Liver (tissue), 9 donors: ENCODE data around the gene PTGDR. TPM values are rescaled to one million over a fixed set of nuclear protein-coding genes. Genes with fewer than 3 reads are reported as not detected.

Experiments used
- DNase-seq: peaks from one replicate; pipeline ENCODE4 v3.0.0-alpha.2; 2017; ENCODE audit warnings: low spot score
- H3K27ac ChIP-seq, 2 donors: one replicate each; pipeline ENCODE4 v1.7.0; 2013; ENCODE audit warnings: inconsistent platforms in 2 of 2, low read length in 2 of 2, control low read depth in 1 of 2, low read depth in 1 of 2, mild to moderate bottlenecking in 1 of 2
- H3K27me3 ChIP-seq, 4 donors: one replicate each; pipeline versions ENCODE4 v1.6.1 to v1.7.0; 2013; ENCODE audit warnings: low read length in 3 of 4, inconsistent platforms in 1 of 4, mild to moderate bottlenecking in 1 of 4, moderate library complexity in 1 of 4; ENCODE audit not compliant: control insufficient read depth in 4 of 4, insufficient read depth in 4 of 4
- H3K36me3 ChIP-seq, 4 donors: one replicate each; pipeline versions ENCODE4 v1.6.1 to v1.7.0; 2013; ENCODE audit warnings: low read length in 3 of 4, mild to moderate bottlenecking in 3 of 4, low read depth in 1 of 4, moderate library complexity in 1 of 4; ENCODE audit not compliant: control insufficient read depth in 4 of 4, insufficient read depth in 3 of 4
- H3K4me1 ChIP-seq, 4 donors: one replicate each; pipeline versions ENCODE4 v1.6.1 to v1.7.0; 2013; ENCODE audit warnings: low read length in 3 of 4, mild to moderate bottlenecking in 3 of 4, moderate library complexity in 1 of 4; ENCODE audit not compliant: control insufficient read depth in 4 of 4, insufficient read depth in 4 of 4
- H3K4me3 ChIP-seq, 3 donors: one replicate each; pipeline versions ENCODE4 v1.6.1 to v1.7.0; 2013; ENCODE audit warnings: low read length in 3 of 3, control low read depth in 1 of 3, low read depth in 1 of 3, mild to moderate bottlenecking in 1 of 3
- H3K9ac ChIP-seq, 2 donors: one replicate each; pipeline ENCODE4 v1.7.0; 2013; ENCODE audit warnings: low read length in 2 of 2, mild to moderate bottlenecking in 2 of 2, moderate library complexity in 2 of 2, control low read depth in 1 of 2, low read depth in 1 of 2
- H3K9me3 ChIP-seq, 4 donors: one replicate each; pipeline versions ENCODE4 v1.6.1 to v1.7.0; 2013; ENCODE audit warnings: low read length in 3 of 4; ENCODE audit not compliant: control insufficient read depth in 4 of 4
- EGR1 ChIP-seq, 2 donors: IDR thresholded peaks; 2 replicates each; pipeline ENCODE4 v1.6.1; 2016 to 2018; ENCODE audit warnings: antibody characterized with exemption in 2 of 2, low read depth in 2 of 2
- FOXA1 ChIP-seq: IDR thresholded peaks from 2 replicates; pipeline ENCODE4 v1.6.1; 2016; ENCODE audit warnings: antibody characterized with exemption
- FOXA2 ChIP-seq: IDR thresholded peaks from 2 replicates; pipeline ENCODE4 v1.6.1; 2016; ENCODE audit warnings: antibody characterized with exemption
- GABPA ChIP-seq, 2 donors: IDR thresholded peaks in 1 of 2; conservative IDR thresholded peaks in 1 of 2; 2 replicates each; pipeline ENCODE4 v1.6.1; 2016; ENCODE audit warnings: antibody characterized with exemption in 2 of 2, mild to moderate bottlenecking in 1 of 2, moderate library complexity in 1 of 2
- HNF4A ChIP-seq, 2 donors: conservative IDR thresholded peaks; 2 replicates each; pipeline ENCODE4 v1.6.1; 2016; ENCODE audit warnings: antibody characterized with exemption in 2 of 2, mild to moderate bottlenecking in 2 of 2
- JUND ChIP-seq, 2 donors: IDR thresholded peaks; 2 replicates each; pipeline ENCODE4 v1.6.1; 2016; ENCODE audit warnings: antibody characterized with exemption in 2 of 2
- RXRA ChIP-seq, 2 donors: IDR thresholded peaks; 2 replicates each; pipeline ENCODE4 v1.6.1; 2017 to 2018; ENCODE audit warnings: antibody characterized with exemption in 2 of 2, mild to moderate bottlenecking in 1 of 2
- SP1 ChIP-seq: IDR thresholded peaks from 2 replicates; pipeline ENCODE4 v1.6.1; 2018; ENCODE audit warnings: antibody characterized with exemption, mild to moderate bottlenecking
- TAF1 ChIP-seq: conservative IDR thresholded peaks from 2 replicates; pipeline ENCODE4 v1.6.1; 2016; ENCODE audit warnings: antibody characterized with exemption, mild to moderate bottlenecking
- YY1 ChIP-seq: IDR thresholded peaks from 2 replicates; pipeline ENCODE4 v1.6.1; 2016; ENCODE audit warnings: antibody characterized with exemption, mild to moderate bottlenecking
- WGBS: extraction: QIAGEN DNeasy Blood & Tissue Kit; methylation state at CpG from one replicate; pipeline ENCODE4 v1.1.7; 2013; 5-methylcytosine and 5-hydroxymethylcytosine counted together
- polyA plus RNA-seq, 2 donors: library from polyadenylated mRNA; stranded (reverse) in 1 of 2; unstranded in 1 of 2; fragments of 200-250 nt in 1 of 2; fragments of >200 nt in 1 of 2; fragmentation: Nextera tagmentation in 1 of 2; extraction: Ambion mirVana in 1 of 2; gene quantifications; one replicate each; pipeline versions ENCODE4 v1.2.1 to v1.2.3, GENCODE V29; 2013 to 2015
- total RNA-seq, 2 donors: library from RNA; depleted of rRNA; stranded (reverse); fragments of >200 nt; gene quantifications; one replicate each; pipeline ENCODE4 v1.2.3, GENCODE V29; 2014
- TF ChIP-seq, protein P1 (sequence below): IDR thresholded peaks from 2 replicates; pipeline ENCODE4 v1.6.1; 2016; ENCODE audit warnings: antibody characterized with exemption
- TF ChIP-seq, protein P2 (sequence below): IDR thresholded peaks from 2 replicates; pipeline ENCODE4 v1.6.1; 2016; ENCODE audit warnings: antibody characterized with exemption
- TF ChIP-seq, protein P3 (sequence below): IDR thresholded peaks from 2 replicates; pipeline ENCODE4 v1.6.1; 2016; ENCODE audit warnings: antibody characterized with exemption
- TF ChIP-seq, protein P4 (sequence below): fragments of 150-350 bp; IDR thresholded peaks from 2 replicates; pipeline ENCODE4 v1.5.1; 2017; ENCODE audit warnings: improper control_type of control experiment, low read depth, low read length; ENCODE audit not compliant: missing input control
- TF ChIP-seq, protein P5 (sequence below): IDR thresholded peaks from 2 replicates; pipeline ENCODE4 v1.6.1; 2016; ENCODE audit warnings: antibody characterized with exemption, mild to moderate bottlenecking
- donor health status: healthy.
- donor health status: healthy.
- donor health status: healthy.
- donor health status: healthy.
- donor health status: healthy.

The PTGDR gene
- total and polyA plus RNA-seq, 4 donors: 0.14 to 1.4 (median 0.44) TPM

DNA sequence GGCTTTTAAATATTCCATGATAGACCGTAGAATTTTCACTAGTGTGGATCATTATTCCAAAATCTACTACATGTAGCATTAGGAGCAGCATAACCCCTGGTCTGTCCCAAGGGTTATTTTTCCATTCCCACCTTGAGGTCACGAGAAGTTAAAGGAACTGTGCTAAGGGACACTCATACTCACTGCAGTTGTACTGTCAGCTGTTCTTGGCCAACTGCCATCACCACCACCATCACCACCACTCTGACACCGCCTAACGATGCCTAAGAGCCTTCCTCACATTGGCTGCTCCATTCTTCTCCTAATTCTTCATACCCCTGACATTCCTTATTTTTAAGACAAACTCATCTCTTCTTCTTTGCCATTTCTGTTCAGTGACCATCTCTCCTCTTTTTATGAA, 13.4 kb upstream of the PTGDR start:
- no peak for TF ChIP-seq YY1
- TF ChIP-seq HNF4A (conservative IDR thresholded peaks at IDR 0.05): no peak
- no peak for TF ChIP-seq RXRA (IDR thresholded peaks at IDR 0.05)
- TF ChIP-seq FOXA1: no peak
- TF ChIP-seq TAF1: no peak
- TF ChIP-seq, protein P1, sequence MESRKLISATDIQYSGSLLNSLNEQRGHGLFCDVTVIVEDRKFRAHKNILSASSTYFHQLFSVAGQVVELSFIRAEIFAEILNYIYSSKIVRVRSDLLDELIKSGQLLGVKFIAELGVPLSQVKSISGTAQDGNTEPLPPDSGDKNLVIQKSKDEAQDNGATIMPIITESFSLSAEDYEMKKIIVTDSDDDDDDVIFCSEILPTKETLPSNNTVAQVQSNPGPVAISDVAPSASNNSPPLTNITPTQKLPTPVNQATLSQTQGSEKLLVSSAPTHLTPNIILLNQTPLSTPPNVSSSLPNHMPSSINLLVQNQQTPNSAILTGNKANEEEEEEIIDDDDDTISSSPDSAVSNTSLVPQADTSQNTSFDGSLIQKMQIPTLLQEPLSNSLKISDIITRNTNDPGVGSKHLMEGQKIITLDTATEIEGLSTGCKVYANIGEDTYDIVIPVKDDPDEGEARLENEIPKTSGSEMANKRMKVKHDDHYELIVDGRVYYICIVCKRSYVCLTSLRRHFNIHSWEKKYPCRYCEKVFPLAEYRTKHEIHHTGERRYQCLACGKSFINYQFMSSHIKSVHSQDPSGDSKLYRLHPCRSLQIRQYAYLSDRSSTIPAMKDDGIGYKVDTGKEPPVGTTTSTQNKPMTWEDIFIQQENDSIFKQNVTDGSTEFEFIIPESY: no peak
- Histone ChIP-seq H3K27ac (no peak overlapping the region), H3K27me3 (peaks cover 0 to 2% (median 1%) of the 10 kb centered on the region in 4 donors), H3K9me3 (no peaks in the 10 kb centered on the region), H3K36me3 (peaks cover 0 to 2% (median 0%) of the 10 kb centered on the region in 4 donors), H3K4me3 (no peak overlapping the region), H3K4me1 (no peaks in the 10 kb centered on the region), H3K9ac (no peak overlapping the region)
- 81% methylated on average over 4 of the region's 4 CpGs for WGBS
- DNase-seq: no peak

DNA sequence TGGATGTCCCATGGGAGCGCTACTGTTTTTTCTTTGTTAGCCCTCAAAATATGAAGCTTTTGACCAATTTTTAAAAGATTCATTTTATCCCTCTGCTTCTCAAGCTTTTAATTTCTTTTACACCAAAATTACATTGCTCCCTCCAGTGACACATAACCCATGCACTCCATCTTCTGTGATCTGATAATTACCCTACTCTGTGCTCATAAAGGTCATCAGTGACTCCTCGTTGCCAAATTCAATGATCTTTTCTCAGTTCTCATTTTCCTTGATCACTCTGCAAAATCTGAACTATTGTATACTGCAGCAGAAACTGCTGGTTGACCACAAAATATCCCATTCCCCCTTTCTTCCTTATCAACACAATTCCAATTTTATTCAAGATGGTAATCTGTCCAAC, 8.7 kb upstream of the PTGDR start:
- Histone ChIP-seq H3K9ac (no peak overlapping the region), H3K9me3 (no peaks in the 10 kb centered on the region), H3K27ac (no peak overlapping the region), H3K36me3 (no peaks in the 10 kb centered on the region), H3K4me1 (no peaks in the 10 kb centered on the region), H3K4me3 (no peak overlapping the region), H3K27me3 (no peaks in the 10 kb centered on the region)
- TF ChIP-seq YY1: no peak
- no peak for TF ChIP-seq EGR1 (IDR thresholded peaks at IDR 0.05; ENCODE audit: low read depth in 2 of 2)
- TF ChIP-seq, protein P1: no peak
- TF ChIP-seq, protein P2, sequence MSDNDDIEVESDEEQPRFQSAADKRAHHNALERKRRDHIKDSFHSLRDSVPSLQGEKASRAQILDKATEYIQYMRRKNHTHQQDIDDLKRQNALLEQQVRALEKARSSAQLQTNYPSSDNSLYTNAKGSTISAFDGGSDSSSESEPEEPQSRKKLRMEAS: no peak
- TF ChIP-seq GABPA (IDR thresholded peaks at IDR 0.05 in 1 of 2, conservative IDR thresholded peaks at IDR 0.05 in 1 of 2): no peak
- TF ChIP-seq, protein P3, sequence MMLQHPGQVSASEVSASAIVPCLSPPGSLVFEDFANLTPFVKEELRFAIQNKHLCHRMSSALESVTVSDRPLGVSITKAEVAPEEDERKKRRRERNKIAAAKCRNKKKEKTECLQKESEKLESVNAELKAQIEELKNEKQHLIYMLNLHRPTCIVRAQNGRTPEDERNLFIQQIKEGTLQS: no peak
- TF ChIP-seq, protein P4, sequence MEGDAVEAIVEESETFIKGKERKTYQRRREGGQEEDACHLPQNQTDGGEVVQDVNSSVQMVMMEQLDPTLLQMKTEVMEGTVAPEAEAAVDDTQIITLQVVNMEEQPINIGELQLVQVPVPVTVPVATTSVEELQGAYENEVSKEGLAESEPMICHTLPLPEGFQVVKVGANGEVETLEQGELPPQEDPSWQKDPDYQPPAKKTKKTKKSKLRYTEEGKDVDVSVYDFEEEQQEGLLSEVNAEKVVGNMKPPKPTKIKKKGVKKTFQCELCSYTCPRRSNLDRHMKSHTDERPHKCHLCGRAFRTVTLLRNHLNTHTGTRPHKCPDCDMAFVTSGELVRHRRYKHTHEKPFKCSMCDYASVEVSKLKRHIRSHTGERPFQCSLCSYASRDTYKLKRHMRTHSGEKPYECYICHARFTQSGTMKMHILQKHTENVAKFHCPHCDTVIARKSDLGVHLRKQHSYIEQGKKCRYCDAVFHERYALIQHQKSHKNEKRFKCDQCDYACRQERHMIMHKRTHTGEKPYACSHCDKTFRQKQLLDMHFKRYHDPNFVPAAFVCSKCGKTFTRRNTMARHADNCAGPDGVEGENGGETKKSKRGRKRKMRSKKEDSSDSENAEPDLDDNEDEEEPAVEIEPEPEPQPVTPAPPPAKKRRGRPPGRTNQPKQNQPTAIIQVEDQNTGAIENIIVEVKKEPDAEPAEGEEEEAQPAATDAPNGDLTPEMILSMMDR: no peak
- no peak for TF ChIP-seq TAF1
- TF ChIP-seq JUND (IDR thresholded peaks at IDR 0.05): no peak
- no peak for TF ChIP-seq SP1
- TF ChIP-seq, protein P5, sequence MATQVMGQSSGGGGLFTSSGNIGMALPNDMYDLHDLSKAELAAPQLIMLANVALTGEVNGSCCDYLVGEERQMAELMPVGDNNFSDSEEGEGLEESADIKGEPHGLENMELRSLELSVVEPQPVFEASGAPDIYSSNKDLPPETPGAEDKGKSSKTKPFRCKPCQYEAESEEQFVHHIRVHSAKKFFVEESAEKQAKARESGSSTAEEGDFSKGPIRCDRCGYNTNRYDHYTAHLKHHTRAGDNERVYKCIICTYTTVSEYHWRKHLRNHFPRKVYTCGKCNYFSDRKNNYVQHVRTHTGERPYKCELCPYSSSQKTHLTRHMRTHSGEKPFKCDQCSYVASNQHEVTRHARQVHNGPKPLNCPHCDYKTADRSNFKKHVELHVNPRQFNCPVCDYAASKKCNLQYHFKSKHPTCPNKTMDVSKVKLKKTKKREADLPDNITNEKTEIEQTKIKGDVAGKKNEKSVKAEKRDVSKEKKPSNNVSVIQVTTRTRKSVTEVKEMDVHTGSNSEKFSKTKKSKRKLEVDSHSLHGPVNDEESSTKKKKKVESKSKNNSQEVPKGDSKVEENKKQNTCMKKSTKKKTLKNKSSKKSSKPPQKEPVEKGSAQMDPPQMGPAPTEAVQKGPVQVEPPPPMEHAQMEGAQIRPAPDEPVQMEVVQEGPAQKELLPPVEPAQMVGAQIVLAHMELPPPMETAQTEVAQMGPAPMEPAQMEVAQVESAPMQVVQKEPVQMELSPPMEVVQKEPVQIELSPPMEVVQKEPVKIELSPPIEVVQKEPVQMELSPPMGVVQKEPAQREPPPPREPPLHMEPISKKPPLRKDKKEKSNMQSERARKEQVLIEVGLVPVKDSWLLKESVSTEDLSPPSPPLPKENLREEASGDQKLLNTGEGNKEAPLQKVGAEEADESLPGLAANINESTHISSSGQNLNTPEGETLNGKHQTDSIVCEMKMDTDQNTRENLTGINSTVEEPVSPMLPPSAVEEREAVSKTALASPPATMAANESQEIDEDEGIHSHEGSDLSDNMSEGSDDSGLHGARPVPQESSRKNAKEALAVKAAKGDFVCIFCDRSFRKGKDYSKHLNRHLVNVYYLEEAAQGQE: no peak
- TF ChIP-seq HNF4A (conservative IDR thresholded peaks at IDR 0.05): no peak
- TF ChIP-seq FOXA1: no peak
- TF ChIP-seq RXRA (IDR thresholded peaks at IDR 0.05): no peak
- no peak for TF ChIP-seq FOXA2
- DNase-seq: no peak
- WGBS: 82% methylated on average over 2 of the region's 2 CpGs
